ENCODE data around the gene CTU1.

CTU1 gene

GRCh38 chr19:51055866-51056265 lies 52.3 kb downstream of the CTU1 start:
- Histone ChIP-seq H3K4me1 (no peaks in the 10 kb centered on the region), H3K4me3 (no peak overlapping the region), H3K27me3 (ENCODE audit: low read depth) (peaks cover 15% of the 10 kb centered on the region), H3K9me3 (no peaks in the 10 kb centered on the region), H3K36me3 (replicated peaks) (no peaks in the 10 kb centered on the region)
- no peak for DNase-seq (ENCODE audit: low spot score in 2 of 2)
- in situ Hi-C loops (cut with MboI; ENCODE audit: low sequenced_read_pairs) = no loop called here

Measured in HAP-1 (cell line).